ENCODE measurements around the gene ARRB2. TPM values are rescaled to one million over a fixed set of nuclear protein-coding genes. Genes with fewer than 3 reads are reported as not detected.

Gene ARRB2
- total RNA-seq, 6 experiments from 2014 or later, result 18.2 to 38.6 (median 23.9) TPM

DNA sequence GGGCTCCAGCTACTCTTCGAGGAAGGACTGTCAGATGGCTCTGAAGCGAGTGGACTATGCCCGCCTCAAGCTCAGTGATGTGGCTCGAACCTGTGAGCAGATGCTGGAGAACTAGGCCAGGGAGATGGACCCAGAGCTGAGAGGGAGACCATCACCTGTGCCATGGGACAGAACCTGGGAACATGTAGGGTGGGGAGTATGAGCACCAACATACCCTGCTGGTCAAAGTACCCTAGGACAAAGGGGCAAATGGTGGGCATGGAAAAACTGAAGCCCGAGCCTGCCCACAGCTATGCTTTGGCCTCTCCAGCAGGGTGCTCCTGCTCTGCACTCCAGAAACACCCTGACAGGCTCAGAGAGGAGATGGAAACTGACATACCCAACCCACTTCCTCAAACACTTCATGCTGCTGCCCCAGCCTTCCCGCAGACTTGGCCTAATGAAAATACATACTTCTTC, 22.7 kb downstream of the ARRB2 start:
- DNase-seq, result no peak
- H3K4me1 ChIP-seq, result peaks cover 0 to 20% (median 0%) of the 10 kb centered on the region in 4 donors
- WGBS (ENCODE audit: insufficient coverage, low coverage, low lambda C conversion rate, missing lambda C conversion rate), result 52% methylated on average over 4 of the region's 6 CpGs
- no peaks in the 10 kb centered on the region for H3K36me3 ChIP-seq
- H3K27me3 ChIP-seq, result no peaks in the 10 kb centered on the region
- intact Hi-C loops (cut with DNase I), result loop anchor here (10.0 kb wide), 1 partner anchor 52 kb away; the partner anchor contains the start of genes GLTPD2 (in 2 of the 2) and VMO1 (in 2 of the 2)
- peak in 2 of 4 donors; percentile 4 to 7 for ATAC-seq
- peak overlapping the region; percentile 87 to 92 (median 91) for H3K27ac ChIP-seq
- no peak for TF ChIP-seq POLR2A (IDR thresholded peaks at IDR 0.05)
- TF ChIP-seq, protein P1, sequence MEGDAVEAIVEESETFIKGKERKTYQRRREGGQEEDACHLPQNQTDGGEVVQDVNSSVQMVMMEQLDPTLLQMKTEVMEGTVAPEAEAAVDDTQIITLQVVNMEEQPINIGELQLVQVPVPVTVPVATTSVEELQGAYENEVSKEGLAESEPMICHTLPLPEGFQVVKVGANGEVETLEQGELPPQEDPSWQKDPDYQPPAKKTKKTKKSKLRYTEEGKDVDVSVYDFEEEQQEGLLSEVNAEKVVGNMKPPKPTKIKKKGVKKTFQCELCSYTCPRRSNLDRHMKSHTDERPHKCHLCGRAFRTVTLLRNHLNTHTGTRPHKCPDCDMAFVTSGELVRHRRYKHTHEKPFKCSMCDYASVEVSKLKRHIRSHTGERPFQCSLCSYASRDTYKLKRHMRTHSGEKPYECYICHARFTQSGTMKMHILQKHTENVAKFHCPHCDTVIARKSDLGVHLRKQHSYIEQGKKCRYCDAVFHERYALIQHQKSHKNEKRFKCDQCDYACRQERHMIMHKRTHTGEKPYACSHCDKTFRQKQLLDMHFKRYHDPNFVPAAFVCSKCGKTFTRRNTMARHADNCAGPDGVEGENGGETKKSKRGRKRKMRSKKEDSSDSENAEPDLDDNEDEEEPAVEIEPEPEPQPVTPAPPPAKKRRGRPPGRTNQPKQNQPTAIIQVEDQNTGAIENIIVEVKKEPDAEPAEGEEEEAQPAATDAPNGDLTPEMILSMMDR (IDR thresholded peaks at IDR 0.05), result peak in 3 of 4 donors; percentile 29 to 41 (median 31)
- H3K4me3 ChIP-seq, result no peak overlapping the region
- H3K9me3 ChIP-seq, result no peaks in the 10 kb centered on the region

GRCh38 chr17:4734857-4735475, 24.5 kb downstream of the ARRB2 start:
- H3K27ac ChIP-seq, result peak overlapping the region; percentile 22 to 73 (median 65)
- DNase-seq (no peak), ATAC-seq (no peak)
- intact Hi-C loops (cut with DNase I), result loop anchor here (10.0 kb wide), 1 partner anchor 50 kb away; the partner anchor contains the start of genes GLTPD2 (in 2 of the 2) and VMO1 (in 2 of the 2)
- TF ChIP-seq, protein P1 (IDR thresholded peaks at IDR 0.05), result no peak
- no peak for TF ChIP-seq POLR2A (IDR thresholded peaks at IDR 0.05)
- no peaks in the 10 kb centered on the region for H3K36me3 ChIP-seq
- H3K4me3 ChIP-seq, result no peak overlapping the region
- no peaks in the 10 kb centered on the region for H3K9me3 ChIP-seq
- peaks cover 0 to 17% (median 0%) of the 10 kb centered on the region in 4 donors for H3K4me1 ChIP-seq
- WGBS (ENCODE audit: insufficient coverage, low coverage, low lambda C conversion rate, missing lambda C conversion rate), result 66% methylated on average over 3 of the region's 8 CpGs
- no peaks in the 10 kb centered on the region for H3K27me3 ChIP-seq

- no peak for DNase-seq
- no peak overlapping the region for H3K4me3 ChIP-seq
- H3K4me1 ChIP-seq, result peaks cover 0 to 17% (median 0%) of the 10 kb centered on the region in 4 donors
- ATAC-seq, result peak; percentile 8 to 34 (median 22)
- peak overlapping the region; percentile 22 to 73 (median 65) for H3K27ac ChIP-seq
- intact Hi-C loops (cut with DNase I), result loop anchor here (10.0 kb wide), 1 partner anchor 49 kb away; the partner anchor contains the start of genes GLTPD2 (in 2 of the 2) and VMO1 (in 2 of the 2)
- H3K27me3 ChIP-seq, result no peaks in the 10 kb centered on the region
- TF ChIP-seq, protein P1 (IDR thresholded peaks at IDR 0.05), result no peak
- TF ChIP-seq POLR2A (IDR thresholded peaks at IDR 0.05), result peak; percentile 33
- no peaks in the 10 kb centered on the region for H3K36me3 ChIP-seq
- 37% methylated on average over 9 of the region's 9 CpGs for WGBS (ENCODE audit: insufficient coverage, low coverage, low lambda C conversion rate, missing lambda C conversion rate)
- no peaks in the 10 kb centered on the region for H3K9me3 ChIP-seq
Measured at GRCh38 chr17:4735876-4736651, 25.6 kb downstream of the ARRB2 start.

DNA sequence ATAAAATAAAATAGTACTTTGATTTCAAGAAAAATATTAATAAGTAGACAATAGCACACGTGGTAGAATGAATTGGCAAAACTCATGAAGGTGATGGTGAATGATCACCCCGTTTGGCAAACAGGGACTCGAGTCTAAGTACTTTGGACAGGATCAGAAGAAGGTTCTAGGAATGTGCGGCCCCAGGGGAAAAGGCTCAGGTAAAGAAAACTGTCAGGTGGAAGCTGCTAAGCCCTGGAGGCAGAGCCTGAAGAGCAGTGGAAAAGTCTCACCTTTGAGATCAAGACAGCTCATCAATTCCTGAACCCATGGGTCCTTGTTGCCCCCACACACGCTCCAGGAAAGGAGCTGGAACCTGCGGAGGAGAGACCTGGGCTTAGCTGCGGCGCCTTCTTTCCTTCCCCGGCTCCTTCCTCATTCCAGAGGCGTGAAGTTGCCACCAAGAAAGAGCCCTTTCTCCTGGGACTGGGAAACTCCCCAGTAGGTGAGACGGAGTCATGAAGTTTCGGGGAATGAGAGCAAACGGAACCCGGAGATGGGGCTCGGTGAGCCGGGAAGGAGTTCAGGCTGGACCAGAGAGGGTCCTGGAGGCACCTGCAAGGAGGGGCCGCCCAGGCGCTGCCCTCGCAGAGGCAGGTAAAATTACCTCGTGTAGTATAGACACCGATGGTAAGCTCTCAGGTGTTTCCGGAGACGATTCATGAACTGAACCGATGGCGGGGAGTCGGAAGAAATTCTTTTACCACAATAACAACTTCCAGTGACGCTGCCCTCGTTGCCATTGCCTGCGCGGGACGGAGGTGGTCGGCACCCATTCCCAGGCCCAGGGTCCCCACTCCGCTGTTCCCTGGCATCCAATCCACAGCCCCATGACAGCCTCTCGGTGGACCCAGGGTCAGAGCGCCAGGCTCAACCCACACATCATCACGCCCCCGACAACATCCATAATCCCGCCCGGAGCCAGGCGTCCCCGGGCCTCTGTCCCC, 28.0 kb downstream of the ARRB2 start:
- DNase-seq, result no peak
- peak in 2 of 4 donors; percentile 5 to 7 for ATAC-seq
- TF ChIP-seq, protein P1 (IDR thresholded peaks at IDR 0.05), result no peak
- no peak for TF ChIP-seq POLR2A (IDR thresholded peaks at IDR 0.05)

More for the DNA sequence above, 28.0 kb downstream of the ARRB2 start:
- H3K9me3 ChIP-seq, result no peaks in the 10 kb centered on the region
- no peaks in the 10 kb centered on the region for H3K27me3 ChIP-seq
- H3K36me3 ChIP-seq, result no peaks in the 10 kb centered on the region
- peaks cover 0 to 4% (median 0%) of the 10 kb centered on the region in 4 donors for H3K4me1 ChIP-seq
- intact Hi-C loops (cut with DNase I), result loop anchor here (10.0 kb wide), 1 partner anchor 46 kb away; the partner anchor contains the start of genes GLTPD2 (in 2 of the 2) and VMO1 (in 2 of the 2)
- peak overlapping the region; percentile 64 to 87 (median 74) for H3K27ac ChIP-seq
- peak overlapping the region; percentile 73 to 94 (median 90) for H3K4me3 ChIP-seq
- WGBS (ENCODE audit: insufficient coverage, low coverage, low lambda C conversion rate, missing lambda C conversion rate), result 32% methylated on average over 21 of the region's 41 CpGs
